IMR-90 (cell line): ENCODE data around the gene NALCN. TPM values are rescaled to one million over a fixed set of nuclear protein-coding genes. Genes with fewer than 3 reads are reported as not detected.

ENCODE experiments used
- ATAC-seq: fragments of 200-7000 bp; cut with Tn5 transposase; 2 replicates; pipeline ENCODE4 v1.9.1; 2020; ENCODE audit warnings: low read depth, mild to moderate bottlenecking, moderate library complexity
- BruUV-seq: library from RNA; stranded (reverse); fragments of 400-500 nt; replicated peaks from 2 replicates; lab custom pipeline; 2021; lab: Mats Ljungman, UMichigan
- CTCF ChIA-PET: fragments of 300-600 bp; formaldehyde crosslinking; extraction: SDS; loops from one replicate; lab custom pipeline; 2021; ENCODE audit warnings: antibody characterized with exemption; lab: Yijun Ruan, JAX
- POLR2A ChIA-PET: fragments of 300-600 bp; sonication (Branson Sonifier 250); formaldehyde crosslinking; loops from one replicate; lab custom pipeline; 2022; ENCODE audit warnings: antibody characterized with exemption; ENCODE audit not compliant: unreplicated experiment; lab: Charles Lee
- DNase-seq: peaks from one replicate; pipeline ENCODE4 v3.0.0; 2013
- H2AFZ ChIP-seq: replicated peaks from 2 replicates; pipeline ENCODE3; 2013; ENCODE audit warnings: low read length, mild to moderate bottlenecking; ENCODE audit not compliant: poor library complexity
- H2AK5ac ChIP-seq: 2 replicates; pipeline ENCODE4 v1.6.1; 2013; ENCODE audit warnings: low read depth, low read length, inconsistent platforms
- H2AK9ac ChIP-seq: replicated peaks from 2 replicates; pipeline ENCODE3; 2013; ENCODE audit warnings: mild to moderate bottlenecking, low read depth, low read length, moderate library complexity; ENCODE audit not compliant: poor library complexity
- H2BK120ac ChIP-seq: 2 replicates; pipeline ENCODE4 v1.6.1; 2013; ENCODE audit warnings: low read depth, low read length, inconsistent platforms
- H2BK15ac ChIP-seq: 3 replicates; pipeline ENCODE4 v1.6.1; 2013; ENCODE audit warnings: low read depth, low read length, inconsistent platforms
- H2BK20ac ChIP-seq: 2 replicates; pipeline ENCODE4 v1.6.1; 2013; ENCODE audit warnings: low read depth, mild to moderate bottlenecking, inconsistent platforms, low read length, moderate library complexity
- H2BK5ac ChIP-seq: 2 replicates; pipeline ENCODE4 v1.6.1; 2013; ENCODE audit warnings: mild to moderate bottlenecking, low read depth, low read length, inconsistent platforms; ENCODE audit not compliant: poor library complexity, severe bottlenecking
- H3K14ac ChIP-seq: replicated peaks from 2 replicates; pipeline ENCODE4 v1.6.1; 2013; ENCODE audit warnings: low read depth, low read length, inconsistent platforms
- H3K18ac ChIP-seq: 2 replicates; pipeline ENCODE4 v1.6.1; 2013; ENCODE audit warnings: low read depth, low read length, control low read depth
- H3K23ac ChIP-seq: 2 replicates; pipeline ENCODE4 v1.6.1; 2013; ENCODE audit warnings: low read depth, low read length, inconsistent platforms
- H3K27ac ChIP-seq: 2 replicates; pipeline ENCODE4 v1.5.1; 2013; ENCODE audit warnings: mild to moderate bottlenecking, control low read depth, low read length; ENCODE audit not compliant: insufficient read depth
- H3K27me3 ChIP-seq: 2 replicates; pipeline ENCODE4 v1.6.1; 2013; ENCODE audit warnings: low read length; ENCODE audit not compliant: control insufficient read depth, insufficient read depth
- H3K36me3 ChIP-seq: 2 replicates; pipeline ENCODE4 v1.6.1; 2013; ENCODE audit warnings: low read length, mixed read lengths; ENCODE audit not compliant: control insufficient read depth, insufficient read depth
- H3K4ac ChIP-seq: 2 replicates; pipeline ENCODE4 v1.6.1; 2013; ENCODE audit warnings: low read depth, low read length, inconsistent platforms
- H3K4me1 ChIP-seq: 2 replicates; pipeline ENCODE4 v1.6.1; 2013; ENCODE audit warnings: low read length, mixed read lengths; ENCODE audit not compliant: control insufficient read depth, insufficient read depth
- H3K4me2 ChIP-seq: 2 replicates; pipeline ENCODE4 v1.6.1; 2013; ENCODE audit warnings: low read depth, mild to moderate bottlenecking, control low read depth, low read length, moderate library complexity
- H3K4me3 ChIP-seq: 2 replicates; pipeline ENCODE4 v1.5.1; 2013; ENCODE audit warnings: low read depth, mild to moderate bottlenecking, control low read depth, low read length, moderate library complexity; ENCODE audit not compliant: insufficient read depth
- H3K56ac ChIP-seq: 2 replicates; pipeline ENCODE4 v1.6.1; 2013; ENCODE audit warnings: low read length, inconsistent platforms; ENCODE audit not compliant: insufficient read depth; ENCODE audit errors: extremely low read depth
- H3K79me1 ChIP-seq, 2 experiments: 2 replicates each; pipeline ENCODE4 v1.6.1; 2013; ENCODE audit warnings: low read length in 2 of 2, inconsistent platforms in 1 of 2, low read depth in 1 of 2
- H3K9ac ChIP-seq: 2 replicates; pipeline ENCODE4 v1.6.1; 2013; ENCODE audit warnings: low read depth, low read length, control low read depth
- H3K9me1 ChIP-seq: 2 replicates; pipeline ENCODE4 v1.6.1; 2013; ENCODE audit warnings: low read length, inconsistent platforms; ENCODE audit not compliant: insufficient read depth
- H3K9me3 ChIP-seq: 2 replicates; pipeline ENCODE4 v1.6.1; 2013; ENCODE audit warnings: low read length; ENCODE audit not compliant: control insufficient read depth, insufficient read depth
- H4K20me1 ChIP-seq: 2 replicates; pipeline ENCODE4 v1.6.1; 2013; ENCODE audit warnings: low read length, inconsistent platforms; ENCODE audit not compliant: insufficient read depth
- H4K5ac ChIP-seq: 2 replicates; pipeline ENCODE4 v1.6.1; 2013; ENCODE audit warnings: mild to moderate bottlenecking, low read depth, low read length, control low read depth
- H4K8ac ChIP-seq, 2 experiments: 2 replicates each; pipeline ENCODE4 v1.6.1; 2013; ENCODE audit warnings: low read depth in 2 of 2, low read length in 2 of 2, control low read depth in 1 of 2, inconsistent platforms in 1 of 2
- H4K91ac ChIP-seq: 2 replicates; pipeline ENCODE4 v1.6.1; 2013; ENCODE audit warnings: low read depth, low read length, inconsistent platforms; ENCODE audit not compliant: insufficient read depth
- RFX5 ChIP-seq: IDR thresholded peaks from 2 replicates; pipeline ENCODE4 v1.8.0; 2012; ENCODE audit warnings: low read depth, mild to moderate bottlenecking, low read length, moderate library complexity
- WGBS, 2 experiments: methylation state at CpG; one replicate each; pipeline versions ENCODE4 v1.1.5 to v1.1.7; 2013; ENCODE audit warnings: missing lambda C conversion rate in 2 of 2; ENCODE audit not compliant: insufficient read length in 1 of 2; ENCODE audit errors: extremely low coverage in 2 of 2; 5-methylcytosine and 5-hydroxymethylcytosine counted together
- dilution Hi-C: fragments of 300-500 bp; cut with HindIII; formaldehyde crosslinking; loops from one replicate; pipeline ENCODE4 v1.14.3; 2018; ENCODE audit warnings: low sequenced_read_pairs; ENCODE audit not compliant: unreplicated experiment
- in situ Hi-C: fragments of 300-500 bp; cut with MboI; formaldehyde crosslinking; loops from 3 replicates; pipeline ENCODE4 v1.14.3; 2019; ENCODE audit warnings: low sequenced_read_pairs, inconsistent platforms, mixed read lengths
- intact Hi-C: fragments of 100-400 bp; cut with micrococcal nuclease; formaldehyde crosslinking; loops from 2 replicates; pipeline ENCODE4 v1.10.0; 2022
- polyA plus RNA-seq, 3 experiments: library from polyadenylated mRNA; depleted of rRNA; stranded (reverse); fragments of >200 nt; gene quantifications; 2 replicates each; pipeline ENCODE4 v1.2.3, GENCODE V29; 2012; ENCODE audit warnings: low replicate concordance in 1 of 3
- total RNA-seq: library from RNA; depleted of rRNA; stranded (reverse); fragments of >200 nt; gene quantifications from 2 replicates; pipeline ENCODE4 v1.2.3, GENCODE V29; 2012

Gene NALCN
- total and polyA plus RNA-seq, 2 of the 4 experiments (the other 2 are of a cell fraction): 2.9 to 4.8 TPM

DNA sequence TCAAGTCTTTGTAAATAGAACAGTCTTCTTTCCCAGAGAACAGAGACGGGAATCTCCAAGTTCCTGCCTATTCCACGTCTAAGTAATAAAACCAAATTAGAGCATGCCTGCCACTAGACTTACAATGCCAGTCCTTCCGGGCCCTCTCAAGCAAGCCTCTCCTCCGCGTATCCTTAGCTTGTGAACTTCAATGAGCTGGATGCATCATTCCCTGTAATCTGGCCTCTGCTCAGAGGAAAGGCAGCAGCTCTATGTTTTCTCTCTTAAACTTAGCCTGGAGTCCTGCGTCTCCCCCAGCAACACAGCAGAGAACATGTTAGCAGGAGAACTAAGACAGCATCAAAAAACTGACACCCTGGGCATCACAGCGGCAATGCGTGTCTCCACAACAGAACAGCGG, 8.2 kb downstream of the NALCN start:
- H3K4me3 ChIP-seq: no peak overlapping the region
- H3K56ac ChIP-seq: no peak overlapping the region
- H3K4ac ChIP-seq: no peak overlapping the region
- H3K27me3 ChIP-seq: no peaks in the 10 kb centered on the region
- H4K91ac ChIP-seq: no peak overlapping the region
- POLR2A ChIA-PET: no interaction called here
- H4K5ac ChIP-seq: peak overlapping the region; percentile 13; the same call in 1 of the 2 replicates
- DNase-seq (no peak), ATAC-seq (no peak)
- WGBS, 2 experiments: 88% methylated on average over 2 of the region's 9 CpGs; no CpG with 5 or more reads in 1 of the 2 experiments
- H2AK9ac ChIP-seq: no peak overlapping the region
- no peak overlapping the region for H4K8ac ChIP-seq
- H3K23ac ChIP-seq: no peak overlapping the region
- dilution Hi-C loops (no loop called here), intact Hi-C loops (no loop called here), in situ Hi-C loops (no loop called here)
- H2BK20ac ChIP-seq: no peak overlapping the region
- BruUV-seq: no TSS peak
- no peak overlapping the region for H3K9ac ChIP-seq
- CTCF ChIA-PET: no interaction called here
- H3K27ac ChIP-seq: no peak overlapping the region
- no peak overlapping the region for H3K4me2 ChIP-seq
- H3K18ac ChIP-seq: no peak overlapping the region
- H3K36me3 ChIP-seq: no peaks in the 10 kb centered on the region
- no peak overlapping the region for H2BK120ac ChIP-seq
- no peaks in the 10 kb centered on the region for H3K9me3 ChIP-seq
- no peaks in the 10 kb centered on the region for H3K4me1 ChIP-seq
- H2BK5ac ChIP-seq: no peak overlapping the region
- no peak overlapping the region for H3K14ac ChIP-seq
- H3K9me1 ChIP-seq: no peaks in the 10 kb centered on the region
- no peak overlapping the region for H2BK15ac ChIP-seq
- H3K79me1 ChIP-seq: no peaks in the 10 kb centered on the region
- H2AK5ac ChIP-seq: no peak overlapping the region
- no peak overlapping the region for H2AFZ ChIP-seq
- no peaks in the 10 kb centered on the region for H4K20me1 ChIP-seq
- TF ChIP-seq RFX5: no peak
